GM18526 (cell line): Measurements from ENCODE around the gene SMPX.

ENCODE experiments used
- POLR2A ChIP-seq: IDR thresholded peaks from 3 replicates; pipeline ENCODE4 v1.6.1; 2011; ENCODE audit not compliant: insufficient read length; ENCODE audit errors: extremely low read depth

SMPX gene

DNA sequence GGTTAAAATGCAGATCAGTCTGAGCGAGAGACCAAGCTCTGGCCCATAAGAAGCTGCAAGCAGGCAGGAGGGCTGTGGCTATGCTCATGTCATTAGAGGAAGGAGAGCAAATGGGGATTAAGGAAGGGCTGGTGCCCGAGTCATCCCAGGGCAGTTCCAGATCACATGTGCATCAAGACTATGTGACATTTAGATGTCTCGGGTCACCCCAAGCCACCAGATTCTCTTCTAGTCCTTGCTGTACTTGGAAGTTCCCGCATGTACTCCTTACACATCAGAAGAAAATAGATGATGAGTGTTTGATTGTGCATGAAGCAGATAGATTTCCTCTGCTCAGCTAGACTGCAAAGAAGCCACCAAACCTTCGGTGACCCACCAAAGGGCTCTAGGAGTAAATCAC is 57.6 kb downstream of the SMPX start:
- no peak for TF ChIP-seq POLR2A

DNA sequence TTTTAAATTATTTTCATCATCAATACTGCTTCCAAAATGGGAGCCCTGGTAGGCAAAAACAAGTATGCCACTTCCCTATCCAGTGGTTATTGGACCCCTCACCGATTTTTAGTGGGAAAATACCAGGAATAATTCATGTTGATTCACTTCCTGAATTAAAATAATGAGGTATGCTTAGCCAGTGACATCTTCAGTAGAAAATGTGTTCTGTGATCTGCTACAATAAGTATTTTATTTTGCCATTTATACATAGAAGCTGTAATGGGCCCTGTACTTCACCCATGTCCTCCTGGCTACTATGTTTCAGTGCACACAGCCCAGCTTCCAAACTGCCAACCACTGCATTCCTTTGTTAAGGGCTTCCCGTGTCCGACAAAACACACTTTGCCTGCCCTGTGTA is 58.8 kb downstream of the SMPX start:
- TF ChIP-seq POLR2A: no peak

DNA sequence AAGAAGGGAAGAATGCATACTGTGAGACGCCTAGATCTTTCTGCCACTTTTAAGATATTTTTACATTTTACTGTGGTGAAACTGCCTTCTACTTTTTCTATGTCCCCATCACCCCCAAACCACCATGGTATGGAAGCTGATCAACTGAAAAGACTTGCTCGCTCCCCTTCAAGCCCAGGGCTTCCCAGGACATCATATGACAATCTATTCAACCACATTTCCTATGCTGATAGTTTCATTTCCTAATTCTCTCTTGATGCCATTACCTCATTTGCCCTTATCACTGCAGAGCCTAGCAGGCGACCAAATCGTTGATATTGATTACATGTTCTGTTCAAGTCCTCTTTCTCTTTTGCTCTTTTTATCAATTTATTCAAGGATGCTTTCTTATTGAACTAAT is 59.6 kb downstream of the SMPX start:
- TF ChIP-seq POLR2A: no peak

DNA sequence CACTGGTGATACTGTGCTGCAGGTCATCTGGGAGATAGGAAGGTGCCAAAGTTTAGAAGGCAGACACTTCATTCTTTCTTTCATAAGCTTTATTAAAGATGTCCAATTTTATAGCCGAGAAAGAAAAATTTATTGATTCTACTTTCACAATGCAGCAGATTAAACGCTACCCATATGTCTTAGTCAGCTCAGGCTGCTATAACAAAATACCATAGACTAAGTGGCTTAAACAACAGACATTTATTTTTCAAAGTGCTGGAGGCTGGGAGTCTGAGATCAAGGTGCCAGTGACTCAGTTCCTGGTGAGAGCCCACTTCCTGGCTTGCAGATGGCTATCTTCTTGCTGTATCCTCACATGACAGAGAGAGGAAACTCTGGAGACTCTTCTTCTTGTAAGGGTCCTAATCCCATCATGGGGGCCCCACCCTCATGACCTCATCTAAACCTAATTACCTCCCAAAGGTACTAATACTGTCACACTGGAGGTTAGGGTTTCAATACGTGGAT is 66.4 kb downstream of the SMPX start:
- no peak for TF ChIP-seq POLR2A

DNA sequence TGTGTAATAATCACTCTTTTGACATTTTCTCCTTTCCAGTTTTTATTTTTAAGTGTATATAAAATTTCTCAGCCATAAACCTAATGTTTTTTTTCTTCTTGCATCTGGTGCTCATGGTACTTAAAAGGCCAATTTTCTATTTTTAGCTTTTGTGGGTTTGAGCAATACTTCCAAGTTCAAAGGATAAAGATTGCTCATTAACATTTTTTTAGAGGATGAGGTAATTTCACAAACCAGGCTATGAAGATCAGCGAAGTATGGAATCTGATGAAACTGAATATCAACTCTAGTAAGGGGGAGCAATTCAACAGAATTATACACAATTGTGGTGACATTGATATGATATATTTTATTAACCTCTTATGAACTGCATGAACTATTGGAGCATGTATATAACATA is 74.0 kb downstream of the SMPX start:
- no peak for TF ChIP-seq POLR2A

DNA sequence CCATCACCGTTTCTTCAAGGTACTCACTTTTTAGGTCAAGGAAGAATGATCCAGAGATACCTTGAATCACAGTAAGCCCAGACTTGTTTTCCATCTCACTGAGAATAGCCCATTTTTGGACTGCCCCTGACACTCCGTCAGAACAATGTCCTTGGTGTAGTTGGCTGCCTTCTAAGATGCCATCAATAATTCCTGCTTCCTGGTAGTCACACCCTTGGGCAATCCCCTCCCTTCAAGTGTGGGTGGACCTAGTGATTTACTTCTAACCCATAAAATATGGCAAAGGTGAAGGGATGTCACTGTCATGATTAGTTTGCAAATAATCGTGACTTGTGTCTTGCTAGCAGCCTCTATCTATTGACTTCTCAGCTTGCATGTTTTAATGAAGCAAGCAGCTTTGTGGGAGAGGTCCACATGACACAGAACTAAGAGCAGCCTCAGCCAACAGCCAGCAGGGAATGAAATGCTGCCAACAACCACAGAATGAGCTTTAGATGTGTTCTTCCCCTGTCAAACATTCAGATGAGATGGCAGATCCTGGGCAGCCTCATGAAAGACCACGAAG is 79.8 kb downstream of the SMPX start:
- TF ChIP-seq POLR2A: no peak

DNA sequence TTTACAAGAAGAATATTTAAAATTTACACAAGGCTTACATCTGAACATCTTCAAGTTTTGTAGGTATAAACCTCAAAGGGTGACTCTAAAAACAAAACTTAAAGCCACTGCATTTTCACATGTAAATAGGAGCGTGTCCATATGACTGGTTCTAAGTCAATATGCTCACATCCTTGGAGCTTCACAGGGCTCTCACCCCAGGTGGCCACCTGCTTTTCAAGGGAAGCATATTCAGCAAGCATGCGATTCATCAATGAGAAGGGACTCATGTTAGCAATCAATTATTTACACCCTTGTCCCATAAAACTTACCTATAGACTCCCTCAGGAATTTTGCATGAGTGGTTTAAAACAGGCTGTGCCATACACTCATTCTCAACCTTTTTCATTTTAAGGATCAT is 82.0 kb downstream of the SMPX start:
- TF ChIP-seq POLR2A: no peak

DNA sequence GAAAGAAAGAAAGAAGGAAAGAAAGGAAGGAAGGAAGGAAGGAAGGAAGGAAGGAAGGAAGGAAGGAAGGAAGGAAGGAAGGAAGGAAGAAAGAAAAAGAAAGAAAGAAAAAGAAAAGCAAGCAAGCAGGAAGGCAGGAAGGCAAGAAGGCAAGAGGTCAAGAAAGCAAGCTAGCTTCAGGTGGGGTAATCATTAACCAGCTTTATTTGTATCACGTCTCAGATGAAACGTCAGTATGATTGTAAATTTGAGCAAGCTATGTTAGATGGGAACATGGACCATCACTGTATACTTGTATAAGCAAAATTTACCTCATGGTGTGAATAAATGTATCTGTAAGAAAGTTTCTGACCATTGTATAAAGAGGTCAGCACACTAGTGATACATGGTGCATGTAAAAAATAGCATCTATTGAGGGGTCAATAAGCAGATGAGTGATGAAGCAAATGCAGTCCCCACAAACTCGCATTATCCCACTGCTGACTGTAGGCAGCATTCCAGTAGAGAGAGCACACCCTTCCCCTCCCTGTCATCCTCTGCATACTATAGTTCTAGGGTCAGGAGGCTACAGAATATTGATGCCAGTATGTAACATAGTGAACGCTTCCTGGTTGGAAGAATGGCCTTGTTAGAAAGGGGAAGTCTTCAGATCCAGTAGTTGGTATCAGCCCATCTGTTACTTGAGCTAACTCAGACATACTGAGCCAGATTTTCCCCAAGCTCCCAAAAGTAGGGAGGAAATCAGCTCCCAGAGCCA is 83.3 kb downstream of the SMPX start:
- no peak for TF ChIP-seq POLR2A

DNA sequence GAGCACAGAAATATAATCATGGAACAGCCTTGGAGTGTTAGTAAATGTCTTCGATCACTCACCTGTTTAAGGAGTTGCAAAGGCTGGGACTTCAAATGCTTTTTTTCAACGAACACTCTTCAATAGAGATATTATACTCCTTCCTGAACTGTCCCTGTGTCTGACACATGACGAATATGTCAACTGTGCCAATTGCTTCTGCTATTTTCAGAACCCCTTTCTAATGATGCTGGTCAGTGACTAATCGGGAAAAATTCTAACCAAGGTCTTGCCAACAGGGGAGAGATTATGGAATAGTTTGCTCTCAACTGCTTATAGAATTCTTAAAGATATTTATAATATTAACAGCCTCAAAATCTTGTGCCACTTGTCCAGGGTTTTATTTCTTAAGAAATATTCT is 91.2 kb downstream of the SMPX start:
- no peak for TF ChIP-seq POLR2A

DNA sequence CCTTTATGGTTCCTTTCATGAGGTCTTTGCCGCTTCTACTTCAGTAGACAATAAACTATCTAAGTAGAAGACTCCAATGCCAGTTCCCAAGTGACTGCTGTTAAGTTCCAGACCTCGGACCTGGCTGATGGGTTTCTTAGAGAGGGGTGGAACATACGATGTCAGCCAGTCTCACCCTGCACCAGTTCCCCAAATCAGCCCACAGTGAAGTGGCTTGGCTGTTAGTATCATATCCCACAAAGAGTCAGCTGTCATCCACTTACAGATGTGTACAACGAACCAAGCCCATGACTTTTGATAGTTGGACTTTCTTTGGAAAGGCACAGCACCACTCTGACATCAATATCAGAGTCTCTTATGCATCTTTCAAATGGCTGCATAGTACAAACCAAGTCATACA is 91.7 kb downstream of the SMPX start:
- no peak for TF ChIP-seq POLR2A

DNA sequence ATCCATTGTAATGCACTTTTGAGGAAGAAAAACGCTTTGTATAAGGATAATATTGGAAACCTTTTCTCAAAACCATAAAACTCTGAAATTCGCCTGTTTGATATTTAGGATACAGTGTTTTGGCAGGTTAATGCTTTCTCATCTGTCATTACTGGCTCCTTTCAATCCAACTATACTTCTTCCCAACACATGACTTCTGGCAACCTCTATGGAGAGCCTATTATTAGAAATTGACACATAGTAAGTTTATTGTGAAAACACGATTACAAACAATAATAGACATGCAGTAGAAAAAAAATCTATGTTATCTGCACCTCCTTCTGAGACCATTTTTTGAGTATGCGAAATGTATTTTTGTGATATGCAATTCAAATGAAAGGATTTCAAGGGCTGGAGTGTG is 95.2 kb downstream of the SMPX start:
- TF ChIP-seq POLR2A: no peak

DNA sequence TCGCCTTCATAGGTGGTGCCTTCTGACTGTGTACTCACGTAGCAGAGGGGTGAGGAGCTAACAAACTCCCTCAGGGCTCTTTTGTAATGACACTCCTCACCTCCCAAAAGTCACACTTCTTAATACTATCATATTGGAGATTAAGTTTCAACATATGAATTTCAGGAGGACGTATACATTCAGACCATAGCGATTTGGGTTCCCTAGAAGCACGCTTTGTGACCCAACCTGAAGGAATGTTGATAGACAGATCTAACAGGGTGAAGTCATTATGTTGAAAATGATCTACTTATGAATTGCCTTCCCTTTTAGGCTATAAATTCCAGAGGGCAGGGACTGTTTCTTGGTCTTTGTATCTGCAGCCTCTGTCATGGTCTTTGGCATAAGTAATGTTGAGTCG is 96.6 kb downstream of the SMPX start:
- no peak for TF ChIP-seq POLR2A

DNA sequence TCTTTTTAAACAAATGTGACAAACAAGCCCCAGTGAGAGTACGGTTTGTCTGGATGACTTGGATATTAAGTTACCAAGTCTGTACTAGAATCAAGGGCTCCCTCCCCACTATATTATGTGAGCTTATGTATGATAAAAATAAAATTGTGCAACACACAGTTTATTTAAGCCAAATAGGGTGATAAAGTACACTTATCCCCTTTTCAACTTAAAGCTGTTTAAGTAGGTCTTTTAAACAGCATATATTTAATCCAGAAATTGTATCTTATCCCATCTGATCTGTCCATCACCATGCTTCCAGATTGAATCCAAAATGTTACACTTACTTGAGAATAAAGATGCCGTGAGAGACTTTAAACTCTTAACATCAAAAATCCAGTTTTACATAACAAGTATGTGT is 97.8 kb downstream of the SMPX start:
- no peak for TF ChIP-seq POLR2A

DNA sequence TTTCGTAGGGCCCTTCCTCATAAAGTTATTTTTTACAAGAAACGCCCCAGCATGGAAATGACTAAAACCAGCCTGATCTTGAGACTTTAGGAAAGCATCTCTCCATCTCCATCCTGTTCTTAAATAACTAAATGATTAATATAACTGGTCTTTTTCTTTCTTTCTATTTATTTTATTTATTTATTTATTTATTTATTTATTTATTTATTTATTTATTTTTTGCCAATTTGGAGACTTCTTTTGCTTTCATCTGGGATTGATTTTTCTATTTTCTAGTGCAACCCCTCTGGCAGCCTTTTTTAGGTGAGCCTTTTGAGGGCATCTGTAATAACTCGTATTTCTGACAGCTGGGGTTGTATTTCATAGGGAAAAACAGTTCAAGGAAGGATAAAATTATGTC is 98.6 kb downstream of the SMPX start:
- no peak for TF ChIP-seq POLR2A

DNA sequence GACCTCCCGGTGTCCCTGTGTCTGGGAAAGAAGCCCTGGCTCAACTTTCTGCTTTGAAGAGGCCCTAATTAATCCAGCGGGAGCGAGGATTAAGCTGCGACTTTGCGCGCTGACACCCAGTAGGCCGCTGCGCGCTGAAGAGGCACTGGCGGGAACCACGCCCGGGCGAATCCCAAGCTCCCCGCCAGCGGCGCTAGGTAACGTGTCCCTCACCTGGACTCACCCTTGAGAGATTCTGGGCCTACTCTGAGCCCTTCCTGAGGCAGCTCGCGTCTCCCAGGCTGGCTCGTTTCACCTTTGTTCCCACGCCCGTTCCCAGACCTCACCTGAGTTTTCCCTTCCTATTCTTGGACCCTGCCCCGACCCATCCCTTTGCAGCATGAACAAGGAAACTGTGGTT is 99.2 kb downstream of the SMPX start:
- TF ChIP-seq POLR2A: no peak

DNA sequence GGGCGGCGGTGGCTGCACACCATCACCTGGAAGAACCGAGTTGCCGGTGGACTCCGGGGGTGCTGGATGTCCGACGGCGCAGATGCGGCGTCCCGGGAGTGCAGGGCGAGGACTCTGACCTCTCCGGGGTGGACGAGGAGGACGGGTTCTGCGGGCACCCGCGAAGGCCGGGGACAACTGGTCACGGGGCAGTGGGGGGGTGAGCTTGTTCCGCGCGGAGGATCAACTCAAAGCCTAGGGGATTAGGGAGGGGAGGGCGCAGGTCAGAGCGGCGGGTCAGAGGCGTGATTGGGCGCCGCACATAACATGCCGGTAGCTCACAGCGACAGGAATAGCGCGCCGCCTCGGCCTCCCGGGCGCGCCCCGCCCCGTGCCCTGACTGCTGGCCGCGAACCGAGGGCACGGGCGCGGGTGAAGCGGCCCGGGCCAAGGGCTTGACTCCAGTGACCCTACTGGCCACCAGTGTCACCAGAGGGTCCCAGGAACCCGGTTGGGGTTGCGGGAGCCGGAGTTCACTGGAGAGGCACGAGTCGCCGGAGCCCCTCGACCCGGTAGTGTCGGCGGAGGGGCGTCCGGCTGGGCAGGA is 99.7 kb downstream of the SMPX start, which contains the start of gene KLHL34:
Gene KLHL34 (minus strand): TSS at position 179 of the 586 bp plus-strand sequence. CDS start 542 bp downstream, outside the sequence.
- TF ChIP-seq POLR2A: no peak
